ENCODE results near the gene ZNF573.

ZNF573 gene

GRCh38 chr19:37695144-37695899 lies 84.1 kb downstream of the ZNF573 start:
- in situ Hi-C loops (cut with MboI; ENCODE audit: low sequenced_read_pairs) = no loop called here

GRCh38 chr19:37692956-37693620 lies 86.3 kb downstream of the ZNF573 start:
- in situ Hi-C loops (cut with MboI; ENCODE audit: low sequenced_read_pairs) = no loop called here

GRCh38 chr19:37691881-37692504 lies 87.4 kb downstream of the ZNF573 start:
- in situ Hi-C loops (cut with MboI; ENCODE audit: low sequenced_read_pairs) = no loop called here
